ENCODE measurements around the gene ATP6V0A4.

The ATP6V0A4 gene

GRCh38 chr7:138679793-138680192 is 118.2 kb downstream of the ATP6V0A4 start:
- Histone ChIP-seq H3K4me2 (ENCODE audit: low read length) (no peak overlapping the region), H3K36me3 (ENCODE audit: control insufficient read depth, insufficient read depth, low read length) (no peaks in the 10 kb centered on the region), H3K4me3 (ENCODE audit: low read depth, low read length) (no peak overlapping the region), H3K27me3 (ENCODE audit: control insufficient read depth, insufficient read depth, low read length) (no peaks in the 10 kb centered on the region), H3K27ac (no peak overlapping the region), H3K9ac (no peak overlapping the region), H3K4me1 (no peaks in the 10 kb centered on the region), H3K9me3 (ENCODE audit: control insufficient read depth, low read length) (no peaks in the 10 kb centered on the region), H3K79me2 (no peaks in the 10 kb centered on the region), H2AFZ (no peak overlapping the region)
- TF ChIP-seq CTCF (IDR thresholded peaks at IDR 0.05): no peak

GRCh38 chr7:138670594-138670993 is 127.4 kb downstream of the ATP6V0A4 start:
- H3K27ac ChIP-seq: no peak overlapping the region
- no peaks in the 10 kb centered on the region for H3K36me3 ChIP-seq (ENCODE audit: control insufficient read depth, insufficient read depth, low read length)
- H3K4me3 ChIP-seq (ENCODE audit: low read depth, low read length): no peak overlapping the region
- TF ChIP-seq CTCF (IDR thresholded peaks at IDR 0.05): no peak
- peaks cover 8% of the 10 kb centered on the region for H3K4me1 ChIP-seq
- no peaks in the 10 kb centered on the region for H3K27me3 ChIP-seq (ENCODE audit: control insufficient read depth, insufficient read depth, low read length)
- no peak overlapping the region for H3K9ac ChIP-seq
- no peaks in the 10 kb centered on the region for H3K79me2 ChIP-seq
- no peak overlapping the region for H2AFZ ChIP-seq
- no peak overlapping the region for H3K4me2 ChIP-seq (ENCODE audit: low read length)
- no peaks in the 10 kb centered on the region for H3K9me3 ChIP-seq (ENCODE audit: control insufficient read depth, low read length)

- Histone ChIP-seq H3K36me3 (ENCODE audit: control insufficient read depth, insufficient read depth, low read length) (no peaks in the 10 kb centered on the region), H3K4me2 (ENCODE audit: low read length) (no peak overlapping the region), H3K9me3 (ENCODE audit: control insufficient read depth, low read length) (no peaks in the 10 kb centered on the region), H3K4me3 (ENCODE audit: low read depth, low read length) (no peak overlapping the region), H3K4me1 (peaks cover 14% of the 10 kb centered on the region), H3K27ac (no peak overlapping the region), H3K27me3 (ENCODE audit: control insufficient read depth, insufficient read depth, low read length) (no peaks in the 10 kb centered on the region), H3K9ac (no peak overlapping the region), H2AFZ (peak overlapping the region; percentile 48), H3K79me2 (no peaks in the 10 kb centered on the region)
- TF ChIP-seq CTCF (IDR thresholded peaks at IDR 0.05): no peak
These were observed 128.6 kb downstream of the ATP6V0A4 start for GRCh38 chr7:138669364-138669763.

GRCh38 chr7:138668946-138669345 is 129.1 kb downstream of the ATP6V0A4 start:
- H3K36me3 ChIP-seq (ENCODE audit: control insufficient read depth, insufficient read depth, low read length): no peaks in the 10 kb centered on the region

More at GRCh38 chr7:138668946-138669345, 129.1 kb downstream of the ATP6V0A4 start:
- Histone ChIP-seq H3K4me3 (ENCODE audit: low read depth, low read length) (no peak overlapping the region), H3K27me3 (ENCODE audit: control insufficient read depth, insufficient read depth, low read length) (no peaks in the 10 kb centered on the region), H3K9me3 (ENCODE audit: control insufficient read depth, low read length) (no peaks in the 10 kb centered on the region), H3K79me2 (no peaks in the 10 kb centered on the region), H3K27ac (no peak overlapping the region), H3K9ac (no peak overlapping the region), H2AFZ (peak overlapping the region; percentile 48), H3K4me2 (ENCODE audit: low read length) (no peak overlapping the region), H3K4me1 (peaks cover 14% of the 10 kb centered on the region)
- no peak for TF ChIP-seq CTCF (IDR thresholded peaks at IDR 0.05)

Data from parathyroid adenoma (tissue), 2 donors.